ENCODE results near the gene MRPS18A. TPM values are rescaled to one million over a fixed set of nuclear protein-coding genes. Genes with fewer than 3 reads are reported as not detected.

The MRPS18A gene
- total and polyA plus RNA-seq, 9 of the 15 experiments (the other 6 are each of a cell fraction or from before 2014, with no cell fraction given): 87.5 to 243 (median 125) TPM

DNA sequence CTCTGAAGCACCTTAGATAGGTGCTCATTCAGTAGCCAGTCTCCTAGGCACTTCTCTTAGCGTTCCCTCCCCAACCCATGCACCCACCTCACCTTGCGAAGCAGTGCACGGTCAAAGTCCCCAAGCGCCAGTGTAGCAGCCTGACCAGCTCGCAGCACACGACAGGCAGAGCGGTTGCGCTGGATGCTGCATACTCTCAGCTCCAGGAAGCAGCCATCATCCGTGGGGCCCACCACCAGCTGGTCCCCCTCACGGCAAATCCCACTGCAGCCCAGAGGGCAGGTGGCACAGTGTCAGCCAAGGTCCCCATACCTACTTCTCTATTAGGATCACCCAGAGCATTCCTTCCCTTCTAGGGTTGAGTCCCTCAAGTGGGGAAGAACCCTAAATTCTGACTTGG is 65.0 kb downstream of the MRPS18A start:
- DNase-seq (ENCODE audit: extremely low read depth in 1 of 4, low spot score in 3 of 4) (no peak), FAIRE-seq (no peak), ATAC-seq (no peak)
- no peaks in the 10 kb centered on the region for H3K27me3 ChIP-seq (ENCODE audit: control insufficient read depth in 2 of 2, insufficient read depth in 2 of 2, low read length in 2 of 2)
- no TSS peak for BruUV-seq (replicated peaks)
- no peak overlapping the region for H3K27ac ChIP-seq (ENCODE audit: extremely low read depth, low read depth, low read length)
- H3K9me3 ChIP-seq (replicated peaks; ENCODE audit: control insufficient read depth, insufficient read depth, low read depth, low read length): no peaks in the 10 kb centered on the region
- H3K9ac ChIP-seq (ENCODE audit: insufficient read depth in 1 of 2, low read depth in 2 of 2, low read length in 2 of 2): peak overlapping the region in 1 of 2 experiments; percentile 62; a peak in 1 of 4 replicates
- H3K4me2 ChIP-seq (ENCODE audit: insufficient read depth, low read length): no peak overlapping the region
- 0 out of 2 replicates have a peak, but pooled peaks cover 7% of the 10 kb centered on the region for H4K20me1 ChIP-seq (replicated peaks; ENCODE audit: control insufficient read depth, insufficient read depth, low read length)
- peaks cover 39% of the 10 kb centered on the region for H3K79me2 ChIP-seq (ENCODE audit: control insufficient read depth, insufficient read depth, low read length)
- 93% methylated on average over 10 of the region's 10 CpGs for WGBS (ENCODE audit: insufficient coverage, low coverage, missing lambda C conversion rate)
- intact Hi-C loops (cut with micrococcal nuclease) (no loop called here), in situ Hi-C loops (cut with MboI) (no loop called here)
- H2AFZ ChIP-seq (ENCODE audit: low read depth, low read length): no peak overlapping the region
- TF ChIP-seq POLR2B (IDR thresholded peaks at IDR 0.05; ENCODE audit: low read depth, partially characterized antibody) (peak; percentile 30), RBFOX2 (IDR thresholded peaks at IDR 0.05; ENCODE audit: low read depth, low read length) (peak; percentile 75), WHSC1 (IDR thresholded peaks at IDR 0.05; ENCODE audit: low read length) (peak; percentile 88), RBM22 (IDR thresholded peaks at IDR 0.05; ENCODE audit: low read depth, low read length, poor library complexity, severe bottlenecking) (peak; percentile 87), OTX1 (CRISPR knock-in tag; IDR thresholded peaks at IDR 0.05) (no peak), POLR2G (IDR thresholded peaks at IDR 0.05; ENCODE audit: low read depth, low read length) (peak; percentile 85), L3MBTL2 (IDR thresholded peaks at IDR 0.05) (no peak), RHOXF2B (CRISPR knock-in tag; conservative IDR thresholded peaks at IDR 0.05) (0 out of 2 replicates have a peak, but pooled peaks have one; percentile 27)
- no peak overlapping the region for H3K4me3 ChIP-seq
- peaks cover 16 to 19% of the 10 kb centered on the region in 2 experiments for H3K4me1 ChIP-seq (replicated peaks in 1 of 2; ENCODE audit: control insufficient read depth in 2 of 2, insufficient read depth in 2 of 2, low read length in 2 of 2)
- CTCF ChIA-PET (ENCODE audit: low intra/inter-chr PET ratio): no interaction called here
- H3K36me3 ChIP-seq (ENCODE audit: control insufficient read depth, insufficient read depth, low read length): peaks cover 83% of the 10 kb centered on the region
- POLR2A ChIA-PET: interaction anchor here (0.6 to 6.2 kb wide), 6 partner anchors 9 to 456 kb away, joined by 3 to 53 read pairs (median 5); no protein-coding TSS in a partner anchor
- H3K9me1 ChIP-seq (ENCODE audit: control insufficient read depth, insufficient read depth, low read length): peaks cover 13% of the 10 kb centered on the region
